GM12865 (cell line): ENCODE results near the gene ZNF775.
A peak's percentile ranks its signal among the peaks of the same experiment; 100 is the strongest.

Experiments
- DNase-seq: peaks from one replicate; pipeline ENCODE4 v3.0.0; 2010; ENCODE audit warnings: low read depth
- H3K4me3 ChIP-seq: 2 replicates; pipeline ENCODE4 v1.5.1; 2011; ENCODE audit warnings: mild to moderate bottlenecking, low read depth, low read length, control low read depth
- TF ChIP-seq, protein P1 (sequence below): IDR thresholded peaks from 2 replicates; pipeline ENCODE4 v1.5.1; 2011; ENCODE audit warnings: low read length, control low read depth, low read depth, inconsistent platforms; ENCODE audit not compliant: insufficient read depth; ENCODE audit errors: missing control alignments

The ZNF775 gene

DNA sequence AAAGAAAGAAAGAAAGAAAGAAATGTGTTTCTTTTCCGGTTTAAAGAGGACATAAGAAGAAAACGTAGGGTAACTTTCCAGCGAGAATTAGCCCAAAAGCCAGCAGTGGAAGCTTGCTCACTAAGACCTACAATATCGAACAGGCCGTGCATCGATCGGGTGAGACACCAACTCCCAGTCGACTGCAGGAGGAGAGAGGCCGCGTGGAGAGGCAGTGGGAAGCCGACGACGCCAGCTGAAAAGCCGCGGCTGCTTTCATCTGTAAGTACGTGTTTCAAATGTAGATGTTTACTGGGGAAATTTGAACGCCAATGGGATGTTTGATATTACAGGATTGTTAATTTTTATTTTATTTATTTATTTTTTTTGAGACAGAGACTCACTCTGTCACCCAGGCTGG is 42.7 kb downstream of the ZNF775 start:
- TF ChIP-seq, protein P1, sequence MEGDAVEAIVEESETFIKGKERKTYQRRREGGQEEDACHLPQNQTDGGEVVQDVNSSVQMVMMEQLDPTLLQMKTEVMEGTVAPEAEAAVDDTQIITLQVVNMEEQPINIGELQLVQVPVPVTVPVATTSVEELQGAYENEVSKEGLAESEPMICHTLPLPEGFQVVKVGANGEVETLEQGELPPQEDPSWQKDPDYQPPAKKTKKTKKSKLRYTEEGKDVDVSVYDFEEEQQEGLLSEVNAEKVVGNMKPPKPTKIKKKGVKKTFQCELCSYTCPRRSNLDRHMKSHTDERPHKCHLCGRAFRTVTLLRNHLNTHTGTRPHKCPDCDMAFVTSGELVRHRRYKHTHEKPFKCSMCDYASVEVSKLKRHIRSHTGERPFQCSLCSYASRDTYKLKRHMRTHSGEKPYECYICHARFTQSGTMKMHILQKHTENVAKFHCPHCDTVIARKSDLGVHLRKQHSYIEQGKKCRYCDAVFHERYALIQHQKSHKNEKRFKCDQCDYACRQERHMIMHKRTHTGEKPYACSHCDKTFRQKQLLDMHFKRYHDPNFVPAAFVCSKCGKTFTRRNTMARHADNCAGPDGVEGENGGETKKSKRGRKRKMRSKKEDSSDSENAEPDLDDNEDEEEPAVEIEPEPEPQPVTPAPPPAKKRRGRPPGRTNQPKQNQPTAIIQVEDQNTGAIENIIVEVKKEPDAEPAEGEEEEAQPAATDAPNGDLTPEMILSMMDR = no peak
- no peak for DNase-seq

DNA sequence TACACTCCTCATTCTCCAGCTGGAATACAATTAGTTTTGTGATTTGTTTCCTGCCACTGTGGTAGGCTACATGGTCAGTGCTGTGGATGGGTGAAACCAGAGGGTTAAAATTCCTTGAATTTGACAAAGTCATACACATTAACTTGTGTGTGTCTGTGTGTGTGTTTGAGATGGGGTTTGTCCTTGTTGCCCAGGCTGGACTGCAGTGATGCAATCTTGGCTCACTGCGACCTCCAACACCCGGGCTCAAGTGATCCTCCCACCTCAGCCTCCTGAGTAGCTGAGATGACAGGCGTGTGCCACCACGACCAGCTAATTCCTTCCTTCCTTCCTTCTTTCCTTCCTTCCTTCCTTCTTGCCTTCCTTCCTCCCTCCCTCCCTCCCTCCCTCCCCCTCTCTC is 46.5 kb downstream of the ZNF775 start:
- H3K4me3 ChIP-seq = no peak overlapping the region
- TF ChIP-seq, protein P1 = no peak
- no peak for DNase-seq

More for the DNA sequence above, 42.7 kb downstream of the ZNF775 start:
- H3K4me3 ChIP-seq = no peak overlapping the region

DNA sequence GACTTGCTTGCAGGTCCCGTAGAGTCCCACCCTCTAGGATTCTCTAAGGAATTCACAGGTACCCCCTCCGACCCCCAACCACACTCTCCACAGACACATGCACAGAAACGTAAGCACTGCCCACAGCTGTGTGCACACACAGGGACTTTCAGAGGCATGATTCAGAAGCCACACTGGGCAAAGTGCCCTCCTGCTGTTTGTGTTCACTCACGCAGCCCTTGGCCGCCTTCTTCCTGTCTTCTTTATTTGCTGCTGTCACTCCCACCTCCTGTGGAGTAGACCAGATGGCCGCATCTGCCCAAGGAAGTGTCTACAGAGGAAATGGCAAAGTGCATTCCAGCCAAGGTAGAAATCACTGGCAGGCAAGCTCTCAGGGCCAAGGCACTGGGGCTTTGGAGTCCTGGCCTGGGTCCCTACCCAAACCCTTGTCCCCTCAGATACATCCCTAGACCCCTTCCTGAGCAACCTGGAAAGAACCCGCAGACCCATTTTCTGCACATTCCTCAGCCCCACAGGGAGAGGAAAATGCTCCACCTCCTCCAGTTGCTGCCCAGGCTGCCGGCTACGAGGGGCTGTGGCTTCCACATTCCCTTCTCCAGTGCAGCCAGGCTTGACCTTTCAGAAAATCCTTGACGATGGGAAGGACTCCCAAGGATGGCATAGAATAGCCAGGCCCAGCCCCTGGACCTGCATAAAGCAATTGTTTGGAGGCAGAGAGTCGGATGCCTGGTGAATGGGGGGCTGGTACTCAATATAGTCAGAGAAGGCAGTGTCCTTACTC is 49.7 kb downstream of the ZNF775 start:
- TF ChIP-seq, protein P1 = no peak
- peak; percentile 69 for DNase-seq
- no peak overlapping the region for H3K4me3 ChIP-seq

DNA sequence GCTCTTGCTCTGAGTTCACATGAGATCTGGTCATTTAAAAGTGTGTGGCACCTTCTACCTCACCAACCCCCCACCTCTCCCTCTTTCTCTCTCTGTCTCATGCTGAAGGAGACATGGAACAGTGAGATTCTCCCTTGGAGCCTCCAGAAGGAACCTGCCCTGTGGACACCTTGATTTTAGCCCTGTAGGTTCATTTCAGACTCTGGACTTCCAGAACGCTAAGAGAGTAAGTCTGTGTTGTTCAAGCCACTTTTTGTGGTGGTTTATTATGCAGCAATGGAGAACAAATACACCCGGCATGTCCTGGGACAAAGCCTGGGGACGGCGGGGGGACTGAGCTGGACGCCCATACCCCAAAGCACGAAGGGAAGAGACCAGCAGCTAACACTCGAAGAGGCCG is 50.6 kb downstream of the ZNF775 start:
- DNase-seq = no peak
- TF ChIP-seq, protein P1 = no peak
- H3K4me3 ChIP-seq = no peak overlapping the region

DNA sequence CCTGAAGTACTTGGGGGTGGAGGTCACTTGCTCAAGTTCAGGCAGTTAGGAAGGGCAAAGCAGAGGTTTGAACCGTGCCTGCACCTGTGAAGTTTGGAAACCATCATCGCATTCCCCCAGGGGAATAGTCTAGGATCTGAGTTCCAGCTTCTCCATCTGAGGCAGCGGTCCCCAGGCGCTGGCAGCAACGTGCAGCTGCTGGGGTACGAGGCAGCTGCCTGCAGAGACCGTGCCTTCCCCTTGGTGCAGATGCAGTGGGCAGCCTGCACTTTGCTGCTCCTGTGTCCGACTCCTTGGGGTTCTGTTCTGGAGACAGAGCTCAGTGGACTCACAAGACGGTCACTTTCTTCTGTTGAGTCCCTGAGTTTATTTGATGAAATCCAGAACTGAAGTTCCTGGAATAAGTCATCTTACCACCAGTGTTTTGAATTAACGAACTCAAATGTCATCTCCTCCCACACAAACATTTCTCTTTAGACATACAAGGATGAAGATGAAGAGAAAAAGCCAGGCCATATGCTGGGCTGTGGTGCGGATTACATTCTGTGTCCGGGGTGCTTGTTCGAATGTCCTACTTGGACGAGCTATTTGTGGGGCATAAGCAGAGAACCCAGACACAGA is 51.4 kb downstream of the ZNF775 start:
- DNase-seq = no peak
- H3K4me3 ChIP-seq = no peak overlapping the region
- TF ChIP-seq, protein P1 = no peak

DNA sequence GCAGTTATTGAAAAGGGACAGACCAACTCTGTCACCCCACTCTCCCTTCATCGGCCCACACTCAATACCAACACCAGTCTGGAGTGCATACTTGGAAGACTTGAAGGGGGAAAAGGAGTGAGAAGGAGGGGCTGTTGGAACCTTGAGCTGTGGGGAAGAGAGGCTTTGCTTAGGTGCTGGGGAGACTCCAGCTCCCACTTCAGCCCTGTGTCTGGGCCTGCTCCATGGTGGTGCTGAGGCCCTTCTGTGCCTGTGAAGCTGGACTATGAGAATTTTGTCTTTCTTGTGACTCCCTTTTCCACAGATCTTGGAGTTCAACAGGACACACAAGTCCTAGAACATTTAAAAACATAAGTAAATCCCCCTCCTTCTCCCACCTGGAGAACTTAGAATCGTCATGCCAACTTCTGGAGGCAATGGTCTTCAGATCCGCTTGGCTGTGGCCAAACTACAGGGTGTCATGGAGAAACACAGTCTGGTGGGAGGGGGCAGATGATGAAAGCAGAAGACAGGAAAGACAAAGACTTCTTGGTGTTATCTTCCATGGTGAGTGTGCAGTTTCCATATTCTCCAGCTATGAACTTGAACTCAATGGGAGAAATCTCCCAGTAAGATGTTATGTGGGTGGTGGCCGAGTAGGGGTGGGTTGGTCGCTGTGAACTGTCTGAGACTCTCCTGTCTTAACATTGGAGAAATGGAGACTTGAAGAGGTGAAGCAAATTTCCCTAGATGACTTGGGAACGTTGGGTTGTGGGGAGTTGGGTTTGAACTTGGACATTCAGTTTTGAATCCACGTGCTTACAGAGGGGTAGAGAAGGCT is 52.9 kb downstream of the ZNF775 start:
- no peak overlapping the region for H3K4me3 ChIP-seq
- DNase-seq = no peak
- TF ChIP-seq, protein P1 = no peak
